Stimulated activated CD4-positive, alpha-beta T cell treated with anti-CD3 and anti-CD28 coated beads, Interleukin-4, amount 100 ng/mL, for 48 hours (primary cell): ENCODE results near the gene POLR1H.
A peak's percentile ranks its signal among the peaks of the same experiment; 100 is the strongest.

Experiments used
- DNase-seq, 2 donors: peaks; one replicate each; pipeline ENCODE4 v3.0.0-alpha.2; 2020; ENCODE audit warnings: low read depth in 2 of 2

Gene POLR1H

DNA sequence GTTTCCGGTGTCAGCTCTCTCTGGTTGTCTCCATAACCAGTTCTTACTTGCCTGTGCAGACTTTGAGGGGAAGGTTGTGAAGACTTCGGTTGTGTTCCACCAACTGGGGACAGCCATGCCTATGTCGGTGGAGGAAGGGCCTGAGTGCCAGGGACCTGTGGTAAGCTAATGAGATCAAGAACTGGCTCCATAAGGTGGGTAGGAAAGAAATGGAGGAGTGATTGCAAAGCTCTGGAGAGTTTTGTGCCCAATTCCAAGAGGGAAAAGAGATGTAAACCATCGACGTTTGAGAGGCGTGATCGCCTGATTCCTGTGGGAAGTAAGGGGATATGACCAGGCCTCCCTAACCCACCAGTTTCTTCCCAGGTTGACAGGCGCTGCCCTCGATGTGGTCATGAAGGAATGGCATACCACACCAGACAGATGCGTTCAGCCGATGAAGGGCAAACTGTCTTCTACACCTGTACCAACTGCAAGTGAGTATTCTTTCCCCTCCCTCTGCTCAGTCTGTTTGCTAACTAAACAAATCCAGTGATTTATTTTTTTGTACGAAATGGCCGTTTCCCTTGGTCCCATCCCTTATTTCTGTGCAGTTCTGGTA lies 893 bp downstream of the POLR1H start:
- DNase-seq = no peak

DNA sequence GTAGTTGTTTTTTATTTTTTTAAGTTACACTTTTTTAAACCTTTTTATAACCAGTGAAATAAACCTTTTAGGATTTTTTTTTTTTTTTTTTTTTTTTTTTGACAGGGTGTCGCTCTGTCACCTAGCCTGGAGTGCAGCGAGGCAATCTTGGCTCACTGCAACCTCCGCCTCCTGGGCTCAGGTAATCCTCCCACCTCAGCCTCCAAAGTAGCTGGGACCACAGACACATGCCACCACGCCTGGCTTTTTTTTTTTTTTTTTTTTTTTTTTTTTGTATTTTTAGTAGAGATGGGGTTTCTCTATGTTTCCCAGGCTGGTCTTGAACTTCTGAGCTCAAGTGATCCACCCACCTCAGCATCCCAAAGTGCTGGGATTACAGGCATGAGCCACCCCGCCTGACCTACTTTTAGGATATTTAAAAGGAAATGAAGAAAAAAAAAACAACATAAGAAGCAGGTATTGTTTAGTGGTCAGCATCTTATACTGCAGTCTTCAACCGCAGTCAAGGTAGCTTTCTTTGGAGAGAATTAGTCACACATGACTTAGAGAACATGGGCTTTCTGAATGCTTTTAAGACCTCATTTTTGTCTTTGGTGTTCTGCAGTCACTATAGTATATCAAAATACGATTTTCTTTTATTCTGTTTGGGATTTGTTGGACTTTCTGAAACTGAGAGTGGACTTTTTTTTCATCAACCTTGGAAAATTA lies 1.6 kb downstream of the POLR1H start:
- no peak for DNase-seq

DNA sequence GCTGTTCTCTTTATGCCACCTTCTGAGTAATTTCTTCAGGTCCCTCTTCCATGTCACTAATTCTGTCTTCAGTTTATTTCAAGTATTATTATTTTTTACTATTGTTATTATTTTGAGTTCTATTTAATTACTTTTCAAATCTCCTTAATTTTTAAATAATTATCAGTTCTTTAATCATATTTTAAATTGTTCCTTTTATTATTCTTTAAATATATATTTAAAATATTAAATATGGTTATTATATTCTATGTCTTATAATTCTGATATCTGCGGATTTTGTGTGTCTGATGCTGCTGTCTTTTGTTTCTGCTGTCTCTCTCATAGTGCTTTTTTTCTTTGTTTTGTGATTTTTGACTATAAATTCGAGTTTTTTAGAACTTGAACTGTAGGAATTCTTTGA lies 2.2 kb downstream of the POLR1H start:
- DNase-seq = no peak

DNA sequence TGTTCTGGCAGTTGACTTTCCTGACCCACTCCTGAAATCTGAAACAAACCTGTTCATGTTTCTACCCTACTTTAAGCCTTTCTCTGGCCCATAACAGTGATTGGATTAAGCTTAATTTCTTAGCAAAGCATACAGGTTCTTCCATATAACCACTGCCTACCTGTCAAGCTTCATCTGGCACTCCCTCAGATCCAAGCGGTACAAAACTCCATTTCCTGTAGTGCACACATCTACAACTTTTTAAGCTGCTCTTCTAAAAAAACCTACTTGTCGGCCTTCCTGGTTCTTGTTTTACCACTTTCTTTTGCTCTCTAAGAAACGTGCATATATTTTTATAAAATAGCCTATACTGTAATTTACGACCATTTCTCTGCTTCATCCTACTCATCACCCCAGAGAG lies 5.0 kb downstream of the POLR1H start:
- DNase-seq = no peak

DNA sequence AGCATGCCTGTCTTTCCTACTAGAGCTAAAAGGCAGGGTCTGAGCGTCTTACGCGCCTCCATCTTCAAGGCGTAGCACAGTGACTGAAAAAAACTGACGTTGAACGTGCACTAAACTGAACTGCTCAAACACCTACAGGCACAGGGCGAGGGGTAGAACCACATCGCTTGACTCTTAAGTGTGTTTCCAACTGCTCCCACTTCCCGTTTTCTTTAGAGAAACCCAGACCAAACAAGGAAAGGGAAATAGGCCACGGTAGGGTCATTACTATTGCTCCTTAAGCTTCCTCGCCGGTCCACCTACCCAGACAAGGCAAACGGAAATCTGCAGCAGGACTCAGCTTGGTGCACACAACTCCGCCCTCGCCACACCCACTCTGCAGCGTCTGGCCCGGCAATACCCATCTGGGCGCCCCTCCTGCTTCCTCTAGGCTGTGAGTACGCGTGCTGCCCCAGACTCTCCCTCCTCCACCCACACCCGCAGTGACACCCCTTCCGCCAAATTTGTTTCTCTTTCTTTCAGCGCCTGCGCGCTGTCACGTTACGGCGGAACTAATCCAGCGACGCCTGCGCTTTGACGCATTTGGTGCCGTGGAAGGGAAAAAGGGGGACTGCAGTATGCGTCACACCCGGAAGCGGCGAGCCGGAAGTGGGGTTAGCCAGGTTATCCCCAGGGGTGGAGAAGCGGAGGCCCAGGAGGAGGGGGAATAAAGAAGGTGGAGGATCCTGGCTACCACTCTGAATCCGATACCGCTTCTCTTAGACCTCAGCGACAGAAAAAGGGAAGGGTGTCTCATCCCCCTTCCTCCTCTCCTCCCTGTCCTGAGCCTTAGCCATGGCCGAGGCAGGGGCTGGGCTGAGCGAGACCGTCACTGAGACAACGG lies 5.8 kb downstream of the POLR1H start, which contains the start of gene PPP1R11:
Gene PPP1R11 (plus strand): TSS at position 622 of the 883 bp plus-strand sequence. CDS start 213 bp downstream, at position 835.
- peak; percentile 93 to 98 for DNase-seq

DNA sequence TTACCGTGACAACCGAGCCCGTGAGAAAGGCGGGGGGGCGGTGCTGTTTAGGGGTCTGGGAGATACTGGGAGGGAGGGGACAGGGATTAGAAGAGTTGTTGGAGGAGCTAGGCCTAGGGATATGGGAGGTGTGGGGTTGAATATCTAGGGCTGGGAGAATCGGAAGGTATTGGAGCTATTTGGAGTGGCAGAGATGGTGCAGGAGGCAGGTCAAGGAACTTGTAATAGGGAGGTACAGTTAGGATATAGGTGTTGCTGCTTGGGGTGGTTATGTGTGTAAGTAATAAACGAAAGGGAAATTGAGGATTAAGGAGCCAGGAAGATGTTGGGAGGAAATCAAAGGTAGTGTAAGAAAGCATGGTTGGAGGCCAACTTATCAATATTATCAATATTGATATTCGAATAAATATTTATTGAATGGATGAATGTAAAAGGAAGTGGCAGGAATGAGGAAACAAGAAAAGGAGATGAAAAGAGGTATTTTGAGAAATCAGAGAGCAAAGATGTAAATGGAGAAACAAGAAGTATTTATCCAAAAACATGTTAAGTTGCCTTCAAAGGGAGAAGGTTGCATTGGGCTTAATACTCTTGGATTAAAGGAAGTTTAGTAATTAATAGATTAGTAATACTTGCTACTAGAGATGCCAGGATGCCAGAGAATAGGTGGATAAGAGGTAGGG lies 6.5 kb downstream of the POLR1H start:
- no peak for DNase-seq

DNA sequence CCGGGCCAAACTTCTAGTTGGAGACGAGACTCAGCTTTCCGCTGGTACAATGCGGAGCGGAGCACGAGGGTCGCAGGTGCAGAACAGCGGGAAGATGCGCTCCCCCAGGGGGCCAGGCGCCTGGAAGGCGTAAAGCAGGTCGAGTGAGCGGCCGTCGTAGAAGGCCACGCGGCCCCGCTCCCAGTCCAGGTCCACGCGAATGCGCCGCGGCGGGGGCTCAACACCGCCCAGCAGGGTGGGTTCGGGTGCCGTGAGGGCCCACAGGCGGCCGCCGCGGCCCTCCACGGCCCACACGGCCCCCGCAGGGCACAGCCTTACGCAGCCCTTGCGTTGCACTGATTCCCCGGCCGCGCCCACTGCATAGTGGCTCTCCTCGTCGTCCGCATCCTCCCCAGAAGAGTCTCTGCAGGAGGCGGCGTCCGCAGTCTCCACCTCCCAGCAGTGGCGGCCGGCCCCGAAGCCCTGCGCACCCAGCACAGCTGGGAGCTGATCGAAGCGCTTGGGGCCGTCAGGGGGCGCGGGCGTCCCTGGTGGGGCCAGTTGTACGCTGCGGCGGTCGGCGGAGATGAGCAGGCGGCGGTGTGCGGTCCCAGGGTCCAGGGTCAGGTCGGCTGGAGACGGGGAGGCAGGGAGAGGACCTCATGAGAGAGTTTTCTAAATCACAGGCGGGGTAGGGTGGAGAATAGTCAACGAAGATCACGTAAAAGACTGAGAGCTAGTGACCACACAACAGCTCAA lies 10.2 kb downstream of the POLR1H start:
- no peak for DNase-seq

DNA sequence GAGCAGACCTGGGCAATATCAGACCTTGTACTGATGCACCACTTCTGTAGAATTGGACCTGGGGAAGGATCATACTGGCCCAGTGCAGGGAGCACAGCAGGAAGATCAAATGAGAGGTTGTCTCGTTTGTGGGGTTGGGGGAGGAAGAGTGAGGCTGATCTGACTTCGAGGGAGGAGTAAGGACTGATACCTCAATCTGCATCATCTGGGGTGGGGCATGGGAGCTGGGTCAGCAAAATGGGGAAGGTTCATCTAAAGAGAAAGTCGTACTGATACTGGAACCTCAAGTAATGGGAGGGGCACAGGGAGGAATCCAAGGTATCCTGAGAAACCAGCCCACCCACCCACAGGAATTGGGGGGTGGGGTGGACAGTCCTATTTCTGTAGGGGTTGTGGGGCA lies 10.8 kb downstream of the POLR1H start:
- DNase-seq = no peak

DNA sequence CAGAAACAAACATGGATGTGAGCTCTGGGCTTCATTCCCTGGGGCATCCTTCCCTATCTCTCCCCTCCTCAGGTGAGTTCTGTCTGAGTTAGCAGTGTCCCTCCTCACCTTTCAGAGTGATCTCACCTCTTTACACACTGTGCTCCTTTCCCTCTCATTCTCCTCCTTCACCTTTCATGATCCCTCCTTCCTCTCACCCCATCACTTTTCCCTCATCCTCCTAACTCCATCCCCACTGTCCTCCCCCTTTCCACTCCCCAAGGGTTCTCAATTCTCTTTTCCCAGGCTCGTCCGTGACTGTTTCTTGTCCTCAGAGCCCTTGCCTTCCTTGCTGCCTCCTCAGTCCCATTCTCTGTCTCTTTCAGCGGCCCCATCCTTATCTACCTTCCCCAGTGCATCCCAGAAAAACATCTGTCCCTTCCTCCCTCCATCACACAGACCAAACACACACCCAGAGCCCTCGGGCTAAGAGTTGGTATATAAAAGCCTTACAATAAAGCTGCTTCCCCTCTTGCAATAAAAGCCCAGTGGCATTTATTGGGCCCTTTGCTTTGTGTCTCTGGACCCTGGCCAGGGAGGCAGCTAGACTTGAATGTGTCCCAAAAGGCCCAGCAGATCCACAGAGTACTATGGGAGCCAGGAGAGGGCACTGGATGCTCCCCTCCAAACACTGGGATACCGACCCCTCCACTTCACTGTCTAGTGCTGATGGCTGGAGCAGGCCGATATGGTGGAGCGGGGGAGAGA lies 12.6 kb downstream of the POLR1H start:
- DNase-seq = no peak

DNA sequence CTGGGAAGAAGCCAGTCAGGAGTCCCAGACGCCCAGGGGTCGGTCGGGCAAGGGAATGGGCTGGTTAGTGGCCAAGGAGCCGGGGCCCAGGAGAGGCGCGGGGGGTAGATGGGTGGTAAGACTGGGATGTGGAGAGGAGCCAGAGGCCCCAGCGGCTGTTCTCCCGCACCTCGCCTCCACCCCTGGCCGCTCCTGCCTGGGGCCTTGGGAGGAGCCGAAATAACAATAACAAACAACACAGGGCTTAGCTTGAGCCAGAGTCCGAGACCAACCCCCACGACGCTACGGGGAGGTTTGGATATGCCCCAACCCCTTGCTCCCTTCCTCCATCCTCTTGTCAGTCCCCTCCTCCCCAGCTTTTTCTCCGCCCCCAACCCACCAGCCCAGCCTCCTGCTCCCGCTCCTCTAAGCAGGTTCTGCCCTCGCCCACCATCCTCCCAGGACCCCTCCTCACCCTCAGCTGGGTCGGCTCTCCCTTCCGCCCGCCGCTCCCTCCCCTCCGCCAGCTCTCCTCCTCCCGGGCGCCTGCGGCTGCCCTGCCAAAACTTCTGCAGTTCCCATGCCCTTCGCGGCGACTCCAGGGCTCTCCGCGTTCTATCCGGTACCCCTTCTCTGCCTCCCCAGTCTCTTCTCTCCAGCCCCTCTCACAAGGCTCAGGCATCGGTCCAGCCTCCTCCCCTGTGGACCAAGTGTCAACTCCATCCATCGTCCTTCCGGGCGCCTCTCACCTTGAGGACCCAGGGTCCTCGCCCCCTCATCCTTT lies 13.4 kb downstream of the POLR1H start:
- no peak for DNase-seq

DNA sequence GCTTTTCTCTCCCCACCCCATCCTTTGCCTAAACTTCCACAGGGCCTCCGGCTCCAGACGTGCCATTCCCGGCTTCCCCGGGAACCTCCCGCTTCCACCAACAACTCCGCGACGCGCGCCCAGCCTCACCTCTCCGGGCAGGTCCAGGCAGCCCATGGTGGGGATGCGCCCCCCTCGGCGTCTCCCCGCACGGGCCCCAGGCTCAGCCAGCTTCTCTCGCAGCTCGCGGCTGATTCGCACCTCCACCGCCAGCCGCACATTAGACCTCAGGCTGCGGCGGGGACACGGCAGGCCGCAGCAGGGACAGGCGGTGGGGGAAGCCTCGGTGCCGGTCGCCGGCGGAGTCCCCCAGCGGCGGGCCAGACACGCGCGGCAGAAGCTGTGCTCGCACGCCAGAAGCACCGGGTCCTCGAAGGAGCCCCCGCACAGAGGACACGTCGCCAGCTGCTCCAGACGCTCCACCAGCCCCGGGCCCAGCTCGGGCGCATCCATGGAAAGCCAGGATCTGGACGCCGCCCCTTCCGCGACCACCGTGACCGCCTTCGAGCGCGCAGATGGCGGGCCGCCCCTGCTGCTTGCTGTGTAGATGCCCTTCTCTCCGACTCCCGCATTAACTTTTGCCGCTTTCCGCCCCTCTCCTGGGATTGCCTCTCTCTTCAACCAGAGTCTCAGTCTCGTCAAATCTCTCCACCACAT lies 14.2 kb downstream of the POLR1H start, which contains the start of gene RNF39:
Gene RNF39 (minus strand): TSS at position 676 of the 696 bp plus-strand sequence. CDS start 184 bp downstream, at position 492.
- DNase-seq = no peak

DNA sequence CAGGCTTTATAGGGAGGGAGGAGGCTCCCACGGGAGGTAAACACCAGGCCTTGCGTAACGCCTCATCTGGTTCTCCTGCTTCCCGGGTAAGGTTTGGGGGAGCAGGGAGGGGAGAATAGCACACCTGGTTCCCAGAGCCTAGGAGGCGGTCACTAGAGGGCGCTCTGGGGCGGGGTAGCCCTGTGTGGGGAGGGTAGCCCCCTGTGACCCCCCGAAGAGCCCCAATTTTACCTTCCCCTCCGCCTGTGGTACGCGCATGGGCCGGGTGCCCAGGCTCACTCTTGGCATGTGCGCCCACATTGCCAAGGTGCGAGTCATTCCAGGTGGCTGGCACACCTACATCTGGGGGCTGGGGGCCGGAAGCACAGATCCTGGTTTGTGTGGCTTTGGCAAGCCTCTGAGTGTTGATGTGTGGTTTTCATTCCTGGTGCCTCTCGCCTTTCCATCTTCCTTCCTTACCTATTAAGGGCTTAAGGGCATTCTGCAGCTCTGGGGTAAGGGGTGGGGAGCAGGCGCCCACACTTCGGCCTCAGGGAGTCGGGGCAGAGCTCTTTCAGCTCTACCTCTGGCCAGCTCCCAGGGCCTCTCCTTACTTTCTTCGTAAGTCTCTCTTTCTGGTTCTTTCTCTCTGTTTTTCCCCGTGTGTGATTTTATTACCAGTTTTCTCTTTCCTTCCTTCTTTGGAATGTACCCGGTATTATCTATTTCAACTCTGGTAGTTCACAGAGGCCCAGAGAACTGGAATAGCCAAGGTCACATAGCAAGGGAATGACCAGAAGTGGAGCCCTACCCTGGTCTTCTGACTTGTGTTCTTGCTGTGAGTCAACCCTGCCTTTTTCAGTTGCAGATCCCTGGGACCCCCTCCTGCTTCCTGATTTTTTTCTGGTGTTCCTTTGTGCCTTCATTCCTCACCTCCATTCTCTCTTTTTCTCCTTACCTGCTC lies 15.0 kb downstream of the POLR1H start:
- no peak for DNase-seq

DNA sequence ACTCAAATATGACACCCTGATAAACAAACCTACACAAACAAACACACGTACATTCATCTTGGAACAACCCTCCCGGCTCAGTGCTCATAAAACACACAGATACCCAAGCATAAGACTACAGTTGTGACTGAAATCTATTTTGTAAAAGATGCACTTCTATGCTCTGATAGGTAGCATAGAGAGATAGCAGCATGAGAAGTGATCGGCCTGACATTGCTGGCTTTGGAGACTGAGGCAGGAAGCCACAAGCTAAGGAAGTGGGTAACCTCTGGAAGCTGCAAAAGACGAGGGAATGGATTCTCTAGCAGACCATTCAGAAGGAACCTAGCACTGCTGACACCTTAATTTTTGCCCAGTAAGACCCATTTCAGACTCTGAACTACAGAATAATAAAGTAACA lies 16.2 kb downstream of the POLR1H start:
- DNase-seq = no peak

DNA sequence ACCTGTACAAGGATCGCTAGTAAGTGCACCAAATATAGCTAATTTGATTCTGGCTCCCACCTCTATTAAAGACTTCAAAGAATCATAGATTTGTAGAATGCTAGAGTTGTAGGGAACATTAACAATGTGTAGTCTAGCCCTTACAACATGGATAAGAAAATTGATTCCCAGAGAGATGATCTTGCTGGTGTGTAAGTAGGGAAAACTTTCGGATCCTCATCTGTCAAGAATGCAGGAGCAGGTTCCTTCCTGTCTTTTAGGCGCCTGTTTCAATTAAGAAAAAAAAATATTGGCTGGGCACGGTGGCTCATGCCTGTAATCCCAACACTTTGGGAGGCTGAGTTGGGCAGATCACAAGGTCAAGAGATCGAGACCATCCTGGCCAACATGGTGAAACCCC lies 26.8 kb downstream of the POLR1H start:
- DNase-seq = no peak

DNA sequence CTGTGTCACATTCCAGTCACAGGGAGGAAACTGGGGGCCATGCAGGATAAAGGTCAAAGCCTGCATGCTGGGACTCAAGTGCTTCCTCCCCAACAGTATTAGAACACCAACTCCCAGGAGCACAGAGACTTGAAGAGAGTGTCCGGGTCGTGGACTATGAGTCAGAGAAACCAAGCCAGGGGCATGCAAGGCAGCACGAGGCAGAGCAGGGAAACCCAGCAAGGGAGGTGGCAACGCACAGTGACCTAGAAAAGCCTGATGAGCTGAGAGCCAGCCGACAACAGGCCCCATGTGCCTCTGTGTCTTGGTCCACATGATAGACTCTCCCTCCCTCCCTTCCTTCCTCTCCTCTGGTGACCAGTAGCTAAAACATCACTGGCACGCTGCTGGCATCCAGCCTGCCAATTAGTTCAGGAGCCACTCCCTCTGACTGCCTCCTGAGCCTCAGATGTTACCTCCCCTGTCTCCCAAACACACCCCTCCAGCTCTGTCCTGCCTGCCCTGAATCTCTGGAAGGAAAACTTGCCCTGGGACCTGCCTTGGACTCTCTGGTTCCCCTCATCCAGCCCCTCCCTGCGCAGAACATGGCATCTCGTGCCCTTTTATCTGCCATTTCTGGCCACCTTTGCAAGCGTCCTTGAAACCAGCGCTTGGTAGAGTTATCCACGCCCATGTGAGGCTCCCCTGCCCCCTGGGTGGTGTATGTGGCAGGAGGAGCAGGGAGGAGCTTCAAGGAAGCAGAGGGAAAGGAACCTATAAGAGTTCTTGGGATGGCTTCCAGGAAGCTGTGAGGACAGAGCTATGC lies 30.7 kb downstream of the POLR1H start:
- DNase-seq = no peak

DNA sequence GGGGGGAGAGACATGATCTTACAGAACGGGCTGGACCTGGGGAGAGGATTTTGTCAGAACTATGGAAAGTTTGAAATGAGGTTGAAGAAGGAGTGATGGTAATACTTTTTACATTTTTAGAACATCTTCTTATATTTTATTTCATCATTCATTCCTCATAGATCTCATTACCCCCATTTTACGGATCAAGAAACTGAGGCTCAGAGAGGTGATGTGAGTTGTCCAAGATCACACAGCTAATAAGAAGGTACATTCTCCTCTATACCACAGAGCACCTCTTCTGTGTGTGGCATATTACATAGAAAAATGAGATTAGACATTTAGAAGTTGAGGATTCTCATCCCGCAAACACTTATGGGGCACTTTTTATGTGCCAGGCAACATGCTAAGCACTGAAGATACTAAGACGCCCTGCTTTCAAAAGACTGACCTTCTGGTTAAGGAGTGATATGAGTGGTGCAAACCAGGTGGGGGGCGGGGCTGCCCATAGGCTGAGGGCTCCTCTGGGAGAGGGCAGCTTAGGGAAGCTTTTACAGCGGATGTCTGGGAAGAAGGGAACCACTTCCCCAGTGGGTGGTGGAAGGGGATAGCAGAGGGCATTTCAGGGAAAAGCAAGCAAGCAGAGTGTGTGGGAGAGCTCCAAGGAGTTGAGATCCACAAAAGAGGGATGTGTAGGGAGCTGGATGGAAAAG lies 31.9 kb downstream of the POLR1H start:
- no peak for DNase-seq
